ENCODE measurements around the gene NUDC.
"Not testable (repeated sequence)": the region's sequence is repeated elsewhere in the genome, so short reads cannot be mapped to it uniquely, and the experiment has no call there.

Gene NUDC

GRCh38 chr1:26956321-26956720 lies 34.8 kb downstream of the NUDC start:
- DNase-seq: no peak

DNA sequence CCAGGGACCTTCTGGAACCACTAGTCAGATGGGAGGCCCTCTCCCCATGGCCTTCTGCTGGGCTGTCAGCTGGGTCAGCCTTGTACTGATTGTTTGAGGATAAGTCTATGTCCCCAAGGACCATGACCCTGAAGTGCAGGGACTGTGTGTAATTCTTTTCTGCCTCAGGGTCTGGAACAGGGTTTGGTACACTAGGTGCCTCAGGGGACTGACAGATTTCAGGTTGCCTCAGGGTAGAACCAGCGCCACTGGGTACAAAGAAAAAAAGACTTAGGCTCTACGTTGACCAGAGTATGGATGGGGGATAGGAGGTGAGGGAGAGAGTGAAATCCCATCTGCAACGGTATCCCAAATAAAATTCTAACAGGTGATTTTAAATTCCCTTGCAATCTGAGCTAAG lies 35.8 kb downstream of the NUDC start:
- no peak for DNase-seq

DNA sequence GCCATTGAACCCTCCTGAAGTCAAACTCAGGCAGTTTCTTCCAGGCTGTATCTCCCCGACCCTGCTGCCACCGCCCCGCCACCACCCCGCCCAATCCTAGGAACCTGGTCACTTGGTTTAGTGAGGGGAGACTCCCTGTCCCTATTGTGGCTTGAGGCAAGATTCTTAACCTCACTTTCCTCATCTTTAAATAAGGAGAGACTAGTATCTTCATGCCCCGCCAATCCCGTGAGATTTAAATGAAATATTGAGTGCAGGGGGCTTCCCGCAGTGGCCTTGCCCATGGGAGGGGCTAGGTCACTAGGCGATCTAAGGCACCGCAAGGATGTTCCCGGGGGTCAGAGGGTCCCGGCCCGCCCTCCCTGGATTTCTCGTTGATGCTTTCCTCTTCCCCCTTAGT lies 37.7 kb downstream of the NUDC start:
- no peak for DNase-seq

DNA sequence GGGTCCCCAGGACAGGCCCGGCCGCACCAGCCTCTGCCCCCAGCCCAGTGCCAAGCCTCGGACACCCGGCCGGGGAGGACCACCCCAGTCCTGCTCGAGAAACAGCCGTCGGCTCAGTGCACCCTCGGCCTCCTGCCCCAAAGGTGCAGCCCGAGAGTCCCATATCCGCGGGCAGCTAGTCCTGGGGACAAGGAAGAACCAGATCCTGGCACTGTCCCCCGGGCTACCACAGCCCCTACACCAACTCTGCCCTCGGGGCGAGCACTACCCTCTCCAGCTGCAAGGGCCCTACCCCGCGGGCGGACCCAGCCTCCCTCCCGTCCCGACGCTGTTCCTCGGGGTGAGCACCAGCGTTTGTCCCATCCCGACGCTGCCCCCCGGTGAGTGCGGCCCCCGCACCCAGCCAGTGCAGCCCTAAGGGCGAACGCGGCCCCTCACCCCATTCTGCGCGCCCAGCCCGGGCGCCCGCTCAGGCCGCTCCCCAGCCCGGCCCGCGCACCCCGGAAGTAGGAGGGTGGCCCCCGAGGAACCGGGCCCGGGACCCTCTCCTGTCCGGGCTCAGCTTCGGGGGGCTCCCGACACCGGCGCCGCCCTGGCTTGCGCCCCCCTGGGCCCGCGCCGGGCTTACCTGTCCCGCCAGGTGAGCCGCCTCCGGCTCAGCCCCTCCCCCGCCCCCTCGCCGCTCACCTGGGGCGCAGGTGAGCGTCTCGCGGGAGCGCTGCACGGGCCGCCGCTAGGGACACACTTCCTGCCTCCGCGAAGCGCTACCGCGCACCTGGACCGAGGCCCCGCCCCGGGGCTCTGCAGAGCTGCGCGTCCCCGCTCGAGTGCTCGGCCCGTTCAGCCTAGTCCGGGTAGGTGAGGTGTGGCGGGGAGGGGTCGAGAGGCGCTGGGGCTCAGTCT lies 38.4 kb downstream of the NUDC start, which contains the start of gene KDF1:
TSS of gene KDF1 (minus strand) at position 747 of the 903 bp plus-strand sequence. CDS start 8,088 bp downstream, outside the sequence.
- DNase-seq: peak; percentile 91

DNA sequence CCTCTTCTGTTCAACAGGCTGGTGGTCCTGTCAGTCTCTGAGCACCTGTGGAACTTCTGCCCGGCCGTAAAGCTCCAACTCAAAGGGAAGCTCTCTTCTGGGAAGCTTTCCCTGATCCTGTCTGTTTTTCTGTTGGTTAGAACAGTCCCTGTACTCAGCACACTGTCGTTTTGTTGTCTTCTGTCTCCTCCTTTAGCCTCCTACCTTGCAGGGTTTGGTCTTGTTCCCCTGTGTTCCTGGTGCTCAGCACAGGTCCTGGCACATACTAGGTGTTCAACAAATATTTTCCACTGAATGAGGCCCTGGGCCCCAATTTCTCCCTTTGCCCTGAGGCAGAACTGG lies 39.1 kb downstream of the NUDC start:
- DNase-seq: no peak

- DNase-seq: no peak
Measured at GRCh38 chr1:26961826-26962225, 40.3 kb downstream of the NUDC start.

DNA sequence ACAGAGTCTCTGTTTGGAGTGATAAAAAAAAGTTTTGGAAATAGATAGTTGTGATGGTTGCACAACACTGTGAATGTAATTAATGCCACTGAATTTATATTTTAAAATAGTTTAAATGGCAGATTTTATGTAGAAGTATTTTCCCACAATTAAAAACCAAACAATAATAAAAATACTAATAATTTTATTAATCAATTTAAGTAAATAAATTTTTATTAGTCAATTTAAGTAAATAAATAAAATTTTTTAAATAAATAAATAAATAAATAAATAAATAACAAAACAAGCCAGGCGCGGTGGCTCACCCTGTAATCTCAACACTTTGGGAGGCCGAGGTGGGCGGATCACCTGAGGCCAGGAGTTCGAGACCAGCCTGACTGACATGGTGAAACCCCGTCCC lies 43.7 kb downstream of the NUDC start:
- no peak for DNase-seq

GRCh38 chr1:26965628-26966027 lies 44.1 kb downstream of the NUDC start:
- DNase-seq: no peak

GRCh38 chr1:26970810-26971209 lies 49.3 kb downstream of the NUDC start:
- no peak for DNase-seq

GRCh38 chr1:26971590-26971989 lies 50.0 kb downstream of the NUDC start:
- no peak for DNase-seq

GRCh38 chr1:26972390-26972789 lies 50.8 kb downstream of the NUDC start:
- DNase-seq: no peak

- DNase-seq: no peak
Measured at GRCh38 chr1:26972821-26973220, 51.3 kb downstream of the NUDC start.

- no peak for DNase-seq
Measured at GRCh38 chr1:26976621-26977510, 55.3 kb downstream of the NUDC start.

GRCh38 chr1:26978901-26979300 lies 57.4 kb downstream of the NUDC start:
- DNase-seq: no peak

- DNase-seq: no peak
Measured at GRCh38 chr1:26981146-26981846, 59.8 kb downstream of the NUDC start.

GRCh38 chr1:26983863-26984262 lies 62.3 kb downstream of the NUDC start:
- DNase-seq: no peak

DNA sequence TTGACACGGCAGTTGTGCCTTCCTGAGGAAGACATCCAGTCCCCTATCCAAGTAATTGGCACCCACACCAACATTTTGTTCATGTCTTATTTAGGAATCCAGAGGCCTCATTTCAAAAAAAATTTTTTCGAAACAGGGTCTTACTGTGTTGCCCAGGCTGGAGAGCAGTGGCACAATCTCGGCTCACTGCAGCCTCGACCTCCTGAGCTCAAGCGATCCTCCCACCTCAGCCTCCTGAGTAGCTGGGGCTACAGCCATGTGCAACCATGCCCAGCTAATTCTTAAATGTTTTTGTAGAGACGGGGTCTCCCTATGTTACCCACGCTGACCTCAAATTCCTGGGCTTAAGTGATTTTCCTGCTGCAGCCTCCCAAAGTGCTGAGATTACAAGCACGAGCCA lies 62.7 kb downstream of the NUDC start:
- DNase-seq: no peak

GRCh38 chr1:26986658-26987057 lies 65.1 kb downstream of the NUDC start:
- peak; percentile 76 for DNase-seq

GRCh38 chr1:26989403-26990109 lies 68.0 kb downstream of the NUDC start:
- DNase-seq: not testable (repeated sequence)

- DNase-seq: peak; percentile 46
Measured at GRCh38 chr1:26991310-26992116, 70.0 kb downstream of the NUDC start.

- DNase-seq: peak; percentile 90
Measured at GRCh38 chr1:26993237-26994019, 71.9 kb downstream of the NUDC start, which contains the start of gene TRNP1. Gene TRNP1, plus strand, starts transcription at chr1:26993692. Its CDS starts 95 bp downstream, at chr1:26993787.
